GM21529 (cell line): ENCODE results near the gene UBASH3B.

ENCODE experiments used
- ATAC-seq: cut with Tn5 transposase; IDR thresholded peaks from one replicate; pipeline ENCODE4 v1.9.1; 2021; ENCODE audit not compliant: unreplicated experiment

The UBASH3B gene

GRCh38 chr11:122646549-122647340 is 8.8 kb upstream of the UBASH3B start:
- ATAC-seq: no peak

GRCh38 chr11:122647736-122648275 is 7.7 kb upstream of the UBASH3B start:
- ATAC-seq: no peak

GRCh38 chr11:122649116-122649515 is 6.4 kb upstream of the UBASH3B start:
- no peak for ATAC-seq

- no peak for ATAC-seq
These were observed 4.9 kb upstream of the UBASH3B start for GRCh38 chr11:122650619-122651018.

GRCh38 chr11:122652495-122652894 is 3.0 kb upstream of the UBASH3B start:
- ATAC-seq: no peak

GRCh38 chr11:122653916-122654585 is 1.5 kb upstream of the UBASH3B start:
- no peak for ATAC-seq

GRCh38 chr11:122656073-122656630 is 630 bp downstream of the UBASH3B start:
- ATAC-seq: peak; percentile 62

- ATAC-seq: peak; percentile 12
These were observed 1.1 kb downstream of the UBASH3B start for GRCh38 chr11:122656631-122657101.

GRCh38 chr11:122659676-122660554 is 4.4 kb downstream of the UBASH3B start:
- no peak for ATAC-seq

GRCh38 chr11:122661182-122661945 is 5.8 kb downstream of the UBASH3B start:
- no peak for ATAC-seq

GRCh38 chr11:122663056-122663740 is 7.7 kb downstream of the UBASH3B start:
- ATAC-seq: no peak

GRCh38 chr11:122663764-122664163 is 8.2 kb downstream of the UBASH3B start:
- no peak for ATAC-seq

GRCh38 chr11:122664188-122664587 is 8.7 kb downstream of the UBASH3B start:
- ATAC-seq: no peak

GRCh38 chr11:122665861-122666260 is 10.3 kb downstream of the UBASH3B start:
- ATAC-seq: no peak

GRCh38 chr11:122666743-122667142 is 11.2 kb downstream of the UBASH3B start:
- no peak for ATAC-seq

- ATAC-seq: no peak
These were observed 13.1 kb downstream of the UBASH3B start for GRCh38 chr11:122668562-122669090.

GRCh38 chr11:122670131-122670530 is 14.6 kb downstream of the UBASH3B start:
- no peak for ATAC-seq

GRCh38 chr11:122671400-122671891 is 15.9 kb downstream of the UBASH3B start:
- ATAC-seq: no peak

- ATAC-seq: no peak
These were observed 17.4 kb downstream of the UBASH3B start for GRCh38 chr11:122672892-122673291.
